HG02970 (cell line): ENCODE results near the gene HDAC7.

ENCODE experiments used
- ATAC-seq: cut with Tn5 transposase; IDR thresholded peaks from one replicate; pipeline ENCODE4 v1.9.1; 2021; ENCODE audit warnings: mild to moderate bottlenecking, moderate library complexity, moderate number of reproducible peaks; ENCODE audit not compliant: unreplicated experiment, low FRiP score

HDAC7 gene

GRCh38 chr12:47770086-47770726 lies 49.5 kb downstream of the HDAC7 start:
- no peak for ATAC-seq

DNA sequence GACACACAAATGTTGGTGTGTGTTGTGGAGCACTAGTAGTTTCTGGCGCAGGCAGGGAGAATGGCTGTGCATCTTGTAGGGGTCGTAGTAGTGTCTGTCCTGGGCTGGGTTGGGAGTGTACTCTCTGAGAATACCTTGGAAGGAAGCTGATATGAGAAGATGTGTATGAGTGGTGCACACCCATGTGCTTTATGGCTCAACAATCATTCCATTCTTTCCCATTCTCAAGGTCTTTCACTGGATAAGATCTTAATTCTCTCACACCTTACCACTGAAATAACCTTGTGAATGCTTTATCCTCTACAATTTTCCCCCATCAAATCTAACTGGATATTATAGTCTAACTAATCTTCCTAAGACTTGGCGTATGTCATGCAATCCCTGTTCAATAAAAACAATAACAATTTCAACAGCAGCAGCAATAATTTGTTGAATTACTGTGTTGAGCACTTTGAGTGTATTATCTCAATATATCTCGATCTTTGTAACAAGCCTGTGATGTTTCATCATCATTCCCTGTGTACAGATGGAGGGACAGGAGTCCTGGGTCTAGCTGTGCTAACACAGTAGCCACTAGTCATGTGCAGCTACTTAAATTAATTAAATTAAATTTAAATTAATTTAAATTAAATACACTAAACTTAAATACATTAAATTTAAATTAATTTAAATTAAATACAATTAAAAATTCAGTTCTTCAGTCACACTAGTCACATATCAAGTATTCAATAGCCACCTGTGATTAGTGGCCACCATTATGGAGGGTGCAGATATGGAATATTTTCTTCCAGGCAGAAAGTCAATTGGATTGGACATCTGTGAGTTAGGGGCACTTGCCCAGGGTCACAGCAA lies 50.2 kb downstream of the HDAC7 start:
- no peak for ATAC-seq

GRCh38 chr12:47768323-47768811 lies 51.3 kb downstream of the HDAC7 start:
- no peak for ATAC-seq

DNA sequence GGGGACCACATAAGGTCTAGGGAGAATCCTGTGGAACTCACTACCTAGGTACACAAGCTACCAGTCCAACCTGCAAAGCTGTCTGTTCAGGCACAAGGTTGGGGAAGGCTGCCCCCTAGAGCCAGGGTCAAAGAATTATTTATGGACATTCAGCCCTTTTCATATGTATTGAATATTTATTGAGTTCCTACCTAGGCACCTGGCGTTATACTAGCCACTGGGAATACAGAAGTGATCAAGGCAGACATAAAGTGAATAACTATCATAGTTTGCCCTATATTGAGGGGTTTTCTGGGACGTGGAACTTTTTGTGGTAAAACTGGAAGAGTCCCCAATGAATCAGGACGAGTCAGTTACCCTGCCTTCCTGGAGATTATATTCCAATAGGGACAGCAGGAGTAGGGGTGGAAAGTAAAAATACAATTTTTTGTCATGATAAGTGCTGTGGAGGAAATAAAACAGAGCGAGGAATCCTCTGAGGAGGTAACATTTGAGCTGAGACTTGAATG lies 52.4 kb downstream of the HDAC7 start:
- no peak for ATAC-seq

- no peak for ATAC-seq
Observed at GRCh38 chr12:47766502-47767215, 53.0 kb downstream of the HDAC7 start.

- ATAC-seq, result no peak
Observed at GRCh38 chr12:47763481-47764346, 56.0 kb downstream of the HDAC7 start.

DNA sequence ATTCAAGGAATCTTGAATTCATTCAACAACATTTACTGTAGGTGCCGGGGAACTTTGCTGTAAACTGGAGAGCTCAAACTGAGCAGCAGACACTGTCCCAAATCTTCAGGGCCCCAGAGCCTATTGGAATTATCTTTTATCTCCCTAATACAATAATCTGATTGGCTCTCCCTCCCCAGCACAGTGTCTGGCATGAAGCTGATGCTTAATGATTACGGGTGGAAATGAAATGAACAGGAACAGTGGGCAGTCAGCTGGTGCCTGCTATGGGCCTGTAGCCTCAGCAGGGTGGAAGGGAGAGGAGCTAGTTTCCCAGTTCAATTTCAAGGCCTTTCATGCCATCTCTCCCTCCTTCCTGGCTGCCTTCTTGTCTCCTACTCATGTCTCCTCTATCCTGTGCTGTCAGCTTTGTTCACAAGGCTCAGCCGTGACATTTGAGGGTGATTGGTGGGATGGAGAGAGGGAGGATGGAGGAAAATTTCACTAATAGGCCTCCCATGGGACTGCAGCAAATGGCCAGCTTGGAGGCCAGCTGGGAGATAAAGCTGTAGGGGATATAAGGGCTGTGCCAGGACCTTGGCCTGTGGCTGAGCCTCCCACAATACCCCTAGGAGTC lies 56.7 kb downstream of the HDAC7 start:
- ATAC-seq, result no peak

- ATAC-seq, result no peak
Observed at GRCh38 chr12:47758834-47759690, 60.6 kb downstream of the HDAC7 start, which contains the start of gene RAPGEF3. RAPGEF3 (minus strand) TSS chr12:47758880; CDS start chr12:47758556, 324 bp downstream.

- no peak for ATAC-seq
Observed at GRCh38 chr12:47758584-47758833, 61.2 kb downstream of the HDAC7 start.

DNA sequence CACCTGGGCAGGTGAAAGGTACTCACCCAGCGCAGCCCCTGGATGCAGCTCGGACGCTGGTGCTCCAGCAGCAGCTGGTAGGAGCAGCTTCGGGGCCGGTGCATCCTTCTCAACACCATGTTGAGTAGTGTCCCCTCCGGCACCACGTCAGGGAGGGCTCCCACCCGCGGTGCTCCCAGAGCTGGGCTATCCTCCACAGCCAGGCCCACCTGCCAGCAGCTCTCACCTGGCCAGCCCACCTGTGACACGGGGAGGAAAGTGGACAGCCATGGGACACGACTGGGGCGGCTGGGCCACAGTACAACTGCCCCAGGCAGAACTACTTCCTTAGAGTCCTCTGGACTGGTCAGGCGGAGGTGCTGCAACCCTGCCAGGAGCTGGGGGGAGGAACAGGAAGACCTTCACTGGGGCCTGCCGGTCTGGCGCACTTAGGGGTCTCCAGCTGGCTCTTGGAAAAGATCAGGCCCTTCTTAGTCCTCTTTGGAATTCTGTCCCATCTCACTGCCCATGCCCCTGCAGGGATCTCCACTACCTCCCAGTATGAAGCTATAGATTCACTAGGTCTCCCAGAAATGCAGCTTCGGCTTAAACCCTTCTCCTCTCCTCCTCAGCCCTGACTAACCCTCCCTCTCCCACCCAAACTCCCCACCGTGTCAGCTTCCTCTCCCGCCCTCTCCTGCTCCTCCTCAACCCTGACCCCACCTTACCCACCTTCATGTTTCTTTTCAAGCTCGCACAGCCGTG lies 61.7 kb downstream of the HDAC7 start:
- ATAC-seq, result no peak

DNA sequence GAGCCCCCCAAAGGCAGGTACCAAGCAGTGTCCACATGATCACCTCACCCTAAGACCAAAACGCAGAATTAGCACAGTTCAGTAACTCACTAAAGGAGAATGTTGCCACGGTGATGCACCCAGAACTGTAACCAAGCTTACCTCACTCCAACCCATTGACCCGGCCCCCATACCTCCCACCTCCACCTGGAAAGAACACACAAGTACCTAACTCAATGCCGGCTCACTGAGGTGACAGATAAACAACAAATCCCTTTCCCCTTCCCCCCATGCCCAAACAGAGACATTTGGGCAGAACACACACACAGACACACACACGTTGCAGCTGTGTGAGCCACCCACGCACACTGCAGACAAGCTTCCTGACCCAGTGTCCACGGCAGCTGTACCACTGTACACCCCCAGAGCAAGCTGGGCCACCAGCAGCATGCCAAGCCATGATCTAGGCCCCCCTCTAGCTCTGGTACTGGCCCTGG lies 62.3 kb downstream of the HDAC7 start:
- ATAC-seq, result no peak

DNA sequence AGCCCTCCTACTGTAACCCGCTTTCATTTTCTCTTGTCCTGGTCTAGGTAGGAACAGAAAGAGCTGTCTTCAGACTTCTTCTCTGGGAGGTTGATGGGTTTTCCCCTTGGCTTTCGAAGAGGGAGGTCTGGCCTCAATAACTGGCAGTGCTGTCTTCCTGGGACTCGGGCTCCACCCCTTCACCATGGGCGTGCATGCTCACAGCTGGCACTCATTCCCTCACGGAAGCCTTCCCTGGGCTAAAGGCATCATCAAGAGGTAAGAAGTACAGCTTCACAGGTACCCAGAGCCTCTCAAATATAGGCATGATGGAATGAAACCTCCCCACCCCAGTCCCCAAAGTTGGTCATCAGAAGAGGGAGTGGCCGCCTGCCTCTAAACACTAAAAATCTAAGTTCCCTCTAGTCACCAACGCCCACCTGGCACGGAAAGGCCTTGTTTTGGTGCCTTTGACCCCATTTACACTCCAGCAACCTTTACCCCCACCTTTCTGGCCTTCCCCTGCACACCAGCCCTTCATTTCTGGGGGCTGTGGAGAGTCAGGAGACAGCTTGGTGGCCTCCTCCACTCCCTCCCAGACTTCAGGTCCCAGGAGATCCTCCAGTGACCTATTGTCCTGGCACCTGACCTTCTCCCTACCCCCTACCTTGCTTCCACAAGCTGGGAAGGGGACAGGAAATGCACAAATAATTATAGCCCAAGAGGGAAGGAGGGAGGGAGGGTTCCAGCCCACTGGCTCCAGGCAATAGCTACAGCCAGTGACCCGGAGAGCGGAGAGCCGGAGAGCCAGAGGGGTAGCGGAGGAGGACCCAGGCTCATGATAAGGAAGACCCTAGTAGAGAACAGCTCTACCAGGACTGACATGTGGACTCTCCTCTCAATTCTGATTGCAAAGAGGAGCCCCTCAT lies 63.8 kb downstream of the HDAC7 start:
- peak; percentile 45 for ATAC-seq

DNA sequence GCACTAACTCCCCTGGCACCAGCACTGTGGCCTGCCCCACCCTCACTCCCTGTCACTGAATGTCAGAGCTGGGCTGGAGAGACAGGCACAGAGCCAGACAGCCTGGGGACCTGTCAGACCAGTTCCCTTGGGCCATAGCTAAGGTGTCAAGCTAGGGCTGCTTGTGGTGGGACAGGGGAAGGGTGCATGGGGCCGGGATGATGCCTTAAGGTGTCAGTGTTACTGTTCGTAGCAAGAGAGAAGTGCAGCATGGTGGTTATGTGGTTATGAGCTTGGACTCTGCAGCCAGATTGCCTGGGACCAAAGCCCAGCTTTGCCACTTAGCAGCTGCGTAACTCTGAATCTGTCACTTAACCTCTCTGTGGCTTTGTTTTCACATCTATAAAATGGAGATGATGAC lies 64.8 kb downstream of the HDAC7 start:
- ATAC-seq, result no peak

GRCh38 chr12:47754126-47754525 lies 65.6 kb downstream of the HDAC7 start:
- ATAC-seq, result no peak

DNA sequence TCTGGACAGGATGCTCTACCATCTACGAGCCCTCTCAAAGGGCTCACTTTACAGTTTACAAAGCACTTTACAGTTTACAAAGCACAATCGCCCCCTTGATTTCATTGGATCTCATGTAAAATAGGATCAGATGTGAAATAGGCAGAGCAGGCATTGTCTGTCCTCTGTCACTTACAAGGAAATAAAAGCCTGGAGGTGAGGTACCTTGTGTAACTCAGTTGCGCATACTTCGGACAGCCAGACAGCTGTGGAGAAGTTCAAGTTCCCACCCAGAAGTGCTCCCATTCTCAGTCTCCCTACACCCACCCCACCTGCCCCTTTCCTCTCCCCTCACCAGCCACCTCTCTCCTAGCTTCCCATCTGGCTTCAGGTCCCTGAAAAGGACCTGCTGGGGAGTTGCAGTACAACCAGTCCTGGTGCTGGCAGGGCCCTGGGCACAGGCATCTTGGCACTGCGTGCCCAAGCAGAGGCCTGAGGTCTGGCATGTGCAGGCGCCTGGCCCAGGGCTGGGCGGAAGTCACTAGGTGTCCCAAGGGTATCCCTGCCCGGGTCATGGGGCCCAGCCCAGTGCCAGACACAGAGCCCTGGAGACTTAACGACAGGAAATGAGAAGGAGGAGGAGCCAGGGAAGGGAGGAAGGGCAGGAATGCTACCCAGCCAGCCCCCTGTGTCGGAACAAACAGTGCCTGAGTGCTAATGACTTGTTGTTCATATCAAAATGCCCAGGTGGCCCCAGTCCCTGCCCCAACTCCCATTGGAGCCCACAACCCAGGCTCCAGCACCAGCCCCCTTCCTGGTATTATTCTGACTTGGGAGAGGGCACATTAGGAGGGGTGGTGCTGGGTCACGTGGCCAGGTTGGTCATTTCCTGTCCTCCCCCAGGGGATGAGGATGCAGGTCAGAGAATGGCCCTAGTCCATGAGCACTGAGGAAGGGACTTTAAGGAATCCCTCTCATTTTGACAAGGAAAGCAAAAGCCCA lies 66.4 kb downstream of the HDAC7 start:
- ATAC-seq, result no peak

DNA sequence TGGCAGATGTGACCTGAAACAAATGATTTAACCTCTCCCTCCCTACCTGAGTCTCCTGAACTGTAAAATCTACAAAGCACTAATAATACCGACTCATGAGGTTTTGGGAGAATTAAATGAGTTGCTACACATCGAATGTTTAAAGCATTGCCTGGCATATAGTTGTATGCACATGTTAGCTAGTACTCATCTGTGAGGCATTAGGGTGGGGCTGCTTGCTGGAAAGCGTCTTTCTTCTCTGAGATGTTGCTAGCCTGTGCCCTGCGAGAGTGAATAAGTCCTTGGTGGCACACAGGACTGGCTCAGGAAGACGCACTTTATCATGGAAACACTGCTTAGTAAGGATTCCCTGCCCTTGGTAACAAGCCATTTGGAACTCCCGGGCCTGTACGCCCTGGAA lies 67.2 kb downstream of the HDAC7 start:
- no peak for ATAC-seq
